Measurements from ENCODE around the gene FHDC1. TPM values are rescaled to one million over a fixed set of nuclear protein-coding genes. Genes with fewer than 3 reads are reported as not detected.

Gene FHDC1
- polyA plus RNA-seq, 2 of the 4 experiments (the other 2 are of a cell fraction), result 0.08 to 0.31 TPM

DNA sequence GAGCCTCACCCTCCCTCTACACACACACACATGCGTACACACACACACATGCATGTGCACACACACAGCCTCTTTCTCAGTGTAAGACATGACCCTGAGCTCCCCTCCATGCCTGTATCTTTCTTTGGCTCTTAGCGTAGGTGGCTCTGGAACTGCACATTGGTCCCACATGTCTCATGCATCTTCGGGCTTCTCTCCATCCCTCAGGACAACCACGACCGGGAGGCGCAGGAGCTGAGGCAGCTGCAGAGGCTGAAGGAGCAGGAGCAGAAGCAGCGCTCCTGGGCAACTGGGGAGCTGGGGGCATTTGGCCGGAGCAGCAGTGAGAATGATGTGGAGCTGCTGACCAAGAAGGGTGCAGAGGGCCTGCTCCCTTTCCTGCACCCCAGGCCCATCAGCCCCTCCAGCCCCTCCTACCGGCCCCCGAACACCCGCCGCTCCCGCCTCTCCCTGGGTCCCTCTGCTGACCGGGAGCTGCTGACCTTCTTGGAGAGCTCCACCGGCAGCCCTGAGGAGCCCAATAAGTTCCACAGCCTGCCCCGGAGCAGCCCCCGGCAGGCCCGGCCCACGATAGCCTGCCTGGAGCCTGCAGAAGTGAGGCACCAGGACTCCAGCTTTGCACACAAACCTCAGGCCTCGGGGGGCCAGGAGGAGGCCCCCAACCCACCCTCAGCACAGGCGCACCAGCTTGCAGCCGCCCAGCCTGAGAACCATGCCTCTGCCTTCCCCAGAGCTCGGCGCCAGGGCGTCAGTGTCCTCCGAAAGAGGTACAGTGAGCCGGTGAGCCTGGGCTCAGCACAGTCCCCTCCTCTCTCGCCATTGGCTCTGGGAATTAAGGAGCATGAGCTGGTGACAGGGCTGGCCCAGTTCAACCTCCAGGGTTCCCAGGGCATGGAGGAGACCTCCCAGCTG, 38.6 kb downstream of the FHDC1 start:
- ATAC-seq (no peak), FAIRE-seq (no peak), DNase-seq (ENCODE audit: low read depth in 1 of 2, low spot score in 1 of 2) (no peak)
- Histone ChIP-seq H3K4me1 (peaks cover 12% of the 10 kb centered on the region), H3K27ac (no peak overlapping the region), H3K4me3 (no peak overlapping the region), H3K4me2 (no peak overlapping the region), H3K9me3 (no peaks in the 10 kb centered on the region)
- TF ChIP-seq ZFP36 (IDR thresholded peaks at IDR 0.05; ENCODE audit: borderline replicate concordance, partially characterized antibody), result no peak
- TF ChIP-seq CBX8 (IDR thresholded peaks at IDR 0.05), result no peak
- no peak for TF ChIP-seq EP300 (IDR thresholded peaks at IDR 0.05)
- TF ChIP-seq POLR2AphosphoS2 (conservative IDR thresholded peaks at IDR 0.05; ENCODE audit: low read length), result no peak
- TF ChIP-seq, protein P1, sequence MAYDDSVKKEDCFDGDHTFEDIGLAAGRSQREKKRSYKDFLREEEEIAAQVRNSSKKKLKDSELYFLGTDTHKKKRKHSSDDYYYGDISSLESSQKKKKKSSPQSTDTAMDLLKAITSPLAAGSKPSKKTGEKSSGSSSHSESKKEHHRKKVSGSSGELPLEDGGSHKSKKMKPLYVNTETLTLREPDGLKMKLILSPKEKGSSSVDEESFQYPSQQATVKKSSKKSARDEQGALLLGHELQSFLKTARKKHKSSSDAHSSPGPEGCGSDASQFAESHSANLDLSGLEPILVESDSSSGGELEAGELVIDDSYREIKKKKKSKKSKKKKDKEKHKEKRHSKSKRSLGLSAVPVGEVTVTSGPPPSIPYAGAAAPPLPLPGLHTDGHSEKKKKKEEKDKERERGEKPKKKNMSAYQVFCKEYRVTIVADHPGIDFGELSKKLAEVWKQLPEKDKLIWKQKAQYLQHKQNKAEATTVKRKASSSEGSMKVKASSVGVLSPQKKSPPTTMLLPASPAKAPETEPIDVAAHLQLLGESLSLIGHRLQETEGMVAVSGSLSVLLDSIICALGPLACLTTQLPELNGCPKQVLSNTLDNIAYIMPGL (CRISPR knock-in tag; IDR thresholded peaks at IDR 0.05; ENCODE audit: borderline replicate concordance), result no peak
- no peak for TF ChIP-seq CBX2 (IDR thresholded peaks at IDR 0.05; ENCODE audit: borderline replicate concordance, low read depth)
- no peak for TF ChIP-seq SMC3 (IDR thresholded peaks at IDR 0.05)
- no peak for TF ChIP-seq TP53 (CRISPR knock-in tag; IDR thresholded peaks at IDR 0.05)
- no peak for TF ChIP-seq KDM1A (IDR thresholded peaks at IDR 0.05; ENCODE audit: low read depth)
- TF ChIP-seq, protein P2, sequence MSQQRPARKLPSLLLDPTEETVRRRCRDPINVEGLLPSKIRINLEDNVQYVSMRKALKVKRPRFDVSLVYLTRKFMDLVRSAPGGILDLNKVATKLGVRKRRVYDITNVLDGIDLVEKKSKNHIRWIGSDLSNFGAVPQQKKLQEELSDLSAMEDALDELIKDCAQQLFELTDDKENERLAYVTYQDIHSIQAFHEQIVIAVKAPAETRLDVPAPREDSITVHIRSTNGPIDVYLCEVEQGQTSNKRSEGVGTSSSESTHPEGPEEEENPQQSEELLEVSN (IDR thresholded peaks at IDR 0.05; ENCODE audit: borderline replicate concordance, low read depth), result no peak
- TF ChIP-seq ZNF302 (CRISPR knock-in tag; IDR thresholded peaks at IDR 0.05), result no peak
- ChIA-PET CTCF (interaction anchor here (0.7 to 0.9 kb wide), 2 partner anchors 10 kb away, joined by 3 read pairs; no protein-coding TSS in a partner anchor), POLR2A (no interaction called here)
- 68% methylated on average over 9 of the region's 28 CpGs for WGBS (ENCODE audit: missing lambda C conversion rate)

GRCh38 chr4:152975380-152976211, 39.5 kb downstream of the FHDC1 start:
- Histone ChIP-seq H3K27ac (no peak overlapping the region), H3K4me3 (no peak overlapping the region), H3K4me1 (peaks cover 4% of the 10 kb centered on the region), H3K9me3 (no peaks in the 10 kb centered on the region), H3K4me2 (no peak overlapping the region)
- TF ChIP-seq, protein P3, sequence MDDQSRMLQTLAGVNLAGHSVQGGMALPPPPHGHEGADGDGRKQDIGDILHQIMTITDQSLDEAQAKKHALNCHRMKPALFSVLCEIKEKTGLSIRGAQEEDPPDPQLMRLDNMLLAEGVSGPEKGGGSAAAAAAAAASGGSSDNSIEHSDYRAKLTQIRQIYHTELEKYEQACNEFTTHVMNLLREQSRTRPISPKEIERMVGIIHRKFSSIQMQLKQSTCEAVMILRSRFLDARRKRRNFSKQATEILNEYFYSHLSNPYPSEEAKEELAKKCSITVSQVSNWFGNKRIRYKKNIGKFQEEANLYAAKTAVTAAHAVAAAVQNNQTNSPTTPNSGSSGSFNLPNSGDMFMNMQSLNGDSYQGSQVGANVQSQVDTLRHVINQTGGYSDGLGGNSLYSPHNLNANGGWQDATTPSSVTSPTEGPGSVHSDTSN (IDR thresholded peaks at IDR 0.05), result no peak
- no peak for TF ChIP-seq POLR2AphosphoS2 (conservative IDR thresholded peaks at IDR 0.05; ENCODE audit: low read length)
- TF ChIP-seq NPAS2 (CRISPR knock-in tag; IDR thresholded peaks at IDR 0.05; ENCODE audit: borderline replicate concordance), result no peak
- FAIRE-seq, result no peak
- WGBS (ENCODE audit: missing lambda C conversion rate), result 90% methylated on average over 3 of the region's 38 CpGs
- no peak for DNase-seq (ENCODE audit: low read depth in 1 of 2, low spot score in 1 of 2)
- ChIA-PET POLR2A (no interaction called here), CTCF (no interaction called here)
- no peak for ATAC-seq

DNA sequence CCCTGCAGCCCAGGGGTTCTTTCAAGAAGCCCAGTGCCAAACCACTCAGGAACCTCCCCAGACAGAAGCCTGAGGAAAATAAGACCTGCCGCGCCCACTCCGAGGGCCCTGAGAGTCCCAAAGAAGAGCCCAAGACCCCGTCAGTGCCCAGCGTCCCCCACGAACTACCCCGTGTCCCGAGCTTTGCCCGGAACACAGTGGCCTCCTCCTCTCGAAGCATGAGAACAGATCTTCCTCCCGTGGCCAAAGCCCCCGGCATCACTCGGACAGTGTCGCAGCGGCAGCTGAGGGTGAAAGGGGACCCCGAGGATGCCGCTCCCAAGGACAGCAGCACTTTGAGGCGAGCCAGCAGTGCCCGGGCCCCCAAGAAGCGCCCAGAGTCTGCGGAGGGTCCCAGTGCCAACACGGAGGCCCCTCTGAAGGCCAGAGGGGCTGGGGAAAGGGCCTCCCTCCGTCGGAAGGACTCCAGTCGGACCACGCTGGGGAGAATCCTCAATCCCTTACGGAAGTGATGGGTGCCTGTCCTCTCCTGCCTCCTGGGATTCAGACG, 40.2 kb downstream of the FHDC1 start:
- Histone ChIP-seq H3K4me1 (peaks cover 2% of the 10 kb centered on the region; the same call in 2 of the 3 replicates), H3K4me2 (no peak overlapping the region), H3K4me3 (no peak overlapping the region), H3K27ac (no peak overlapping the region), H3K9me3 (no peaks in the 10 kb centered on the region)
- no peak for ATAC-seq
- FAIRE-seq, result no peak
- 78% methylated on average over 13 of the region's 28 CpGs for WGBS (ENCODE audit: missing lambda C conversion rate)
- no peak for DNase-seq (ENCODE audit: low read depth in 1 of 2, low spot score in 1 of 2)
- POLR2A ChIA-PET, result no interaction called here
- CTCF ChIA-PET, result no interaction called here
- no peak for TF ChIP-seq RFX5 (IDR thresholded peaks at IDR 0.05)

Measured in A549 (cell line).